ENCODE results near the gene BTBD8.

The BTBD8 gene

DNA sequence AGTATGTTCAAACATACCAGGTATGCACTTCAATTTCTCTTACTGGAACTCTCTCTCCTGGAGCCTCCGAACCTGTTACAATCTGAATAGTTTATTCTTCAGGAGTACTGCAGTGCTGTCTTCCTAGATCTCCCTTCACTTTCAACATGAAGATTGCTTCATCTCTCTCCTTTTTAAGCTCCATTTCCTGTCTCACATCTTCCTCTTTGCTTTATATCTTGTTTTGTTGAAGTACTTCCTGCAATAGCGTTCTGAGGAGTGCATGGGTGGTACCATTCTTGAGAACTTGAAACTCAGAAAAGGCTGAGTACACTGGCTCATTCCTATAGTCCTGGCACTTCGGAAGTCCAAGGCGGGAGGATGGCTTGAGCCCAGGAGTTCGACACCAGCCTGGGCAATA, 121.8 kb downstream of the BTBD8 start:
- no peak for DNase-seq

- no peak for DNase-seq
These were observed 123.0 kb downstream of the BTBD8 start for GRCh38 chr1:92203105-92203504.

DNA sequence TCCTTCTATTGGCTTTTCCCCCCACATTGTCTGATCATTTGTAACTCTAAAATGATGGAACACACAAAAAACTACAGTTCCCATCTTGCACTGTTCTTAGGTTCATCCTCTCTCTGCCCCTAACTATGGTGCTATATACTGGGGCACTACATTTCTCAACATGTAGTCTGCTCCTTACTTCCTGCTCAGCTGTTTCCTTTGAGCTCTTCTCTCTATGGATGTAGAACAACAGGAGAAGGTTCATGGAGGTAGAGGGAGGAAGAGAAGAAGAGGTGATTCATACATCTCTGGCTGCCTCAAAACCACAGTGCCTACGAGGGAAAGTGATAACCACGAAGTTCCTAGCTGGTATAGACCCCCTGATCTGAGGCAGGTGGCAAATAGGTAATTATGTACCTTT, 130.6 kb downstream of the BTBD8 start:
- DNase-seq, result no peak

DNA sequence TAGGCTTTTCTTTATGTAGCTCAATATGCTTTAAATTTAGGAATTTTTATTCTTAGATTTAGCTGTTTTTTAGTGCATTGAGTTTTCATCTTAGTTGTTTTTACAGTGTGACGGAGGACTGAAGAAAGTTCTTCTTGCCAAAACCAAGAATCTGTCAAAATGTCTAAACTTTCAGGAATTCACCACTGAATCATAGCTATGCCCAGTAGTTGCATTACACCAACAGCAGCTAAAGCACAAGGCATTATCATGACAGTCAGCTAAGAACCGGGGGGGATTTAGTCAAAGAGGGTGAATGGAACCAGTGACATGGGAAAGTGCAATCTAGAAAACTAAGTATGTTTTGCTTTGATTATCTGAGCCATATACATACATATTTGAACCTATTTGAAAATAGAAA, 131.0 kb downstream of the BTBD8 start:
- no peak for DNase-seq

GRCh38 chr1:92217721-92218120, 137.6 kb downstream of the BTBD8 start, which contains the start of gene C1orf146:
Gene C1orf146 (plus strand): TSS chr1:92217915. CDS start chr1:92231421, 13,506 bp downstream.
- no peak for DNase-seq

- DNase-seq, result no peak
These were observed 138.4 kb downstream of the BTBD8 start for GRCh38 chr1:92218559-92218958.

DNA sequence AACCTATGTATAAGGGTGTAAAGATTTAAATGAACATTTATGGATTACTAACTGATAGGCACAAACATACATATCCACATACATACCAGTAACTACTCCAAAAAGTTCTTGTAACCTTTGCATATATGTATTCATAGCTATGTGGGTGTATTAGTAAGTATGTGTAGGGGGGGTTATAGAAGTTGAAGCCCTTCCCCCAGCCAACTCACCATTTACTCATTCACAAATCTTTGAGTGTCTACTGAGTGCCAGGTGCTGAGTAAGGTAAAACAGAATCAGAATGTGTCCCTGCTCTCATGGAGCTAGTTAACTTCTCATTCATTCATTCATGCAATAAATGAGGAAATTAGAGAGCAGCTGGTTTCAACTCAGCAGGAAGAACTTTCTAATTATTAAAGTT, 138.9 kb downstream of the BTBD8 start:
- no peak for DNase-seq

DNA sequence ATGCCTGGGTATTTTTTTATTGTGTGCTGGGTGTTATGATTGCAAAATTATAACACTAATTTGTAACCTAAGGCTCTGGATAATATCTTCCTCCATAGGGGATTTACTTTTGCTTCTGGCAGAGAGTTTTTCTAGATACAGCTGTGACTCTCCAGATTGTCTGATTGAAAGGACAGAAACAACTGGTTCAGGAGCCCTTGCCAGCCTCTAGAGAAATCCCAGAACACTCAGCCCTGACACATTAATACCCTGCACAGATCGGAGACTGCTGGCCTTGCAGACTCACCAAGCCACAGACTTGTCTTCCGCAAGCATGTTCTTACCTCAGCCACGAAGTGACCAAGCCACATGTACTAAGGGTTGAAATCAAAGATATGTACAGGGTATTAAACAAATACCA, 148.3 kb downstream of the BTBD8 start:
- DNase-seq, result no peak

GRCh38 chr1:92230736-92231135, 150.6 kb downstream of the BTBD8 start:
- DNase-seq, result no peak

Measured in NCI-H524 (cell line).